Stimulated activated CD8-positive, alpha-beta memory T cell treated with anti-CD3 and anti-CD28 coated beads, Interleukin-7, amount 100 ng/mL, for 48 hours (primary cell): ENCODE results near the gene STARD7.

Experiments
- DNase-seq, 2 donors: peaks; one replicate each; pipeline ENCODE4 v3.0.0-alpha.2; 2020; ENCODE audit warnings: low read depth in 1 of 2; ENCODE audit errors: extremely low read depth in 1 of 2

Gene STARD7

DNA sequence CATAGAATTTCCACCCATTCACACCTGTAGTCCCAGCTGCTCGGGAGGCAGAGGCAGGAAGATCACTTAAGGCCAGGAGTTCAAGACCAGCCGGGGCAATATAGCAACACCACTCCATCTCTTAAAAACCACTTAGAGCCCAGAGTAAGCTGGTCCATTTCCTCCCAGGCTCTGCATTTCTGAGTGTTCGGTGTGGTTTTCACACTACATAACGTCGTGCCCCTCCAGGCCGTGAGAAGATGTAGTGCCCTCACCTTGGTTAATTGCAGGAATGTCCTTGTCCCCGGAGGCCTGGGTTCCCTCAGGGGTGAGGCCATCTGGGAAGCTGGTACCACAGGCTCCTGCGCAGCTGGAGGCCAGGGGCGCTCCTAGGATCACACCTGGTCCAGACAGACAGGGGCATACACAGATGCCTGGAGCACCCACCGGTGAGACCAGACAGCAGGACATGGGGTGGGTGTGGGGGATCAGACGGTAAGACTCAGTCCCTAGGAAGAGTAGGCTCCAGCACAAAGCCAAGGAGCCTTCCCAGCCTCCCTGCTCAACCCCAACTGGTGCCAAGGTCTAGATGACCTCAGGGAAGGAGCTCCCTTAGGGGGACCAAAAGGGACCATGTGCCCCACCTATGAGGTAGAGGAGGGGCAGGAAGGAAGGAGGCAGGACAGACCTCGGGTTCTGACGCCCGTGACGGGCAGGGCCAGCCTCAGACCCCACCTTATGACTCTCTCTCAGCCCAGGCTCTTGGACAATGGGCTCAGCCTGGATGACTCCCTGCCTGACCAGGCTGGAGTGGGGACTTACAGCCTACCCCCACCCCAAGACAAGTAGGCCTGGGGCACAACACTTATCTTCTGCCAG is 71.1 kb downstream of the STARD7 start:
- no peak for DNase-seq

DNA sequence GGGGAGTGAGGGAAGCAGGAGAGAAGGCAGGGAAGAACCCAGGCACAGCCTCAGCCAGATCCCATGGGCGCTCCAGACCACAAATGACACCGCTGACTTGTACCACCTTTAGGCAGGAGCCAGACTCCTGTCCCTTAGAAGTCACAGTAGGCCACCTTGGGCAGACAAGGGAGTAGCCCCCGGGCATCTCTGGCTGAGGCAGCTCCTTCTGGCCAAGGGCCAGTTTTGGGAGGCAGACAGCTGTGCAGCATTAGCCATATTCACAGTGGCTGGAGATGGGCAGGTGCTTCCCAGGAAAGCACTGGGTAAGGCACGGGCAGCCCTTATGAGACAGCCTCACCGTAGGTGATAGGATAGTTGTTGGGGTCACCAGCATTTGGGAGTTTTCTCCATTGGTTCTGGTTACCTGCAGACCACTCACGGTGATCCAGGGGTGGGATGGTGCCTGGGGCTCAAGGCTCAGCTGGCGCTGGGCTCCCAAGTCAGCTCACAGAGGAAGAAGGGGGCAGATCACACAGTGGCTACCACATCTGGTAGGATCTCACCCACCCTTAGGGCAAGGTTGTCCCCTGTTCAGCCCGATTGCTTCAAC is 72.4 kb downstream of the STARD7 start:
- DNase-seq: no peak

DNA sequence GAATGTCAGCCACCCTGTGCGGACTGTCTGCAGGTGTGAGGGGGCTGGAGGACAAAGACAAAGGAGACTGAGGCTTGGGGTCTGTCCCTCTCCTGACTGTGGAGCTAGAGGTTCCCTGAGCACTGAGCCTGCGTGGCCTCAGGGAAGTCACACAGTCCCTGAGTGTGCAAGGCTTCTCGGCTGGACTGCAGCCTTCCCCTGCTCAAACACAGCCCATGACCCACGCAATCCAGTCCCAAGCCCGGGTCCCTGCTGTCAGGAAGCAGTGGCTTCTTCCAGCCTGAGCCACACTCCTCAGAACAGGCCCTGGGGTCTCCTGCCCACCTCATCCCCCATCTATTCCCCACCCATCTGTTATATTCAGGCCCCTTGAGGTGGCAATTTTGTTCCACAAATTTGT is 73.0 kb downstream of the STARD7 start:
- no peak for DNase-seq

DNA sequence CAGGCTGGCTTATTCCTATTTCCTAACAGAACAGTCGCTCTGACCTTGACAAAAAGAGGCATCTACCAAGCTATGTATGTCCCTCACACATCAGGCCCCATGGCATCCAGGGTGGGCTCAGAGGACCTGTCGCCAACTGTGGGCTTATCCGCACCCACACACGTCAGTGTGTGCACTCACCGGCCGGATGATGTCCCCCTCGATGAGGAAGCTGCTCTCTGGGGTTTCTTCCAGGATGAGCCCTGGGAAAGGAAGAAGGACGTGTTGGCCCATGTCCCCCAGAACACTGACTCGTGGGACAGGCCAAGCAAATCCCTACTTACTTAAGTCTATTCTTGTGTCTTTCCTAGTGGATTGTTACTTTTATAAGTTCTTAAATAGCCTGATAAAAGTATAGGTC is 73.5 kb downstream of the STARD7 start:
- DNase-seq: no peak
